H9 (cell line): Measurements from ENCODE around the gene LINS1. TPM values are rescaled to one million over a fixed set of nuclear protein-coding genes. Genes with fewer than 3 reads are reported as not detected.

Experiments used
- DNase-seq: peaks from one replicate; pipeline ENCODE4 v3.0.0-alpha.2; 2017
- H2AFZ ChIP-seq: one replicate; pipeline ENCODE4 v1.6.1; 2013; ENCODE audit warnings: mild to moderate bottlenecking, low read length, control low read depth, moderate library complexity
- H2AK5ac ChIP-seq: 2 replicates; pipeline ENCODE4 v1.6.1; 2013; ENCODE audit warnings: low read length, control low read depth, mixed read lengths; ENCODE audit not compliant: insufficient read length
- H2BK120ac ChIP-seq: one replicate; pipeline ENCODE4 v1.6.1; 2013; ENCODE audit warnings: low read depth, mild to moderate bottlenecking, low read length, control low read depth, inconsistent platforms; ENCODE audit not compliant: poor library complexity, severe bottlenecking
- H2BK12ac ChIP-seq: 2 replicates; pipeline ENCODE4 v1.6.1; 2013; ENCODE audit warnings: low read length, control low read depth, mixed read lengths, low read depth; ENCODE audit not compliant: insufficient read length
- H2BK15ac ChIP-seq: 2 replicates; pipeline ENCODE4 v1.6.1; 2013; ENCODE audit warnings: low read depth, low read length, control low read depth
- H2BK20ac ChIP-seq: one replicate; pipeline ENCODE4 v1.6.1; 2013; ENCODE audit warnings: low read depth, mild to moderate bottlenecking, low read length, control low read depth, inconsistent platforms; ENCODE audit not compliant: poor library complexity, severe bottlenecking
- H2BK5ac ChIP-seq: 2 replicates; pipeline ENCODE4 v1.6.1; 2013; ENCODE audit warnings: low read length, control low read depth, mixed read lengths; ENCODE audit not compliant: insufficient read length
- H3K14ac ChIP-seq: 2 replicates; pipeline ENCODE4 v1.6.1; 2013; ENCODE audit warnings: low read length, control low read depth; ENCODE audit not compliant: insufficient read depth
- H3K18ac ChIP-seq: 2 replicates; pipeline ENCODE4 v1.6.1; 2013; ENCODE audit warnings: low read depth, mild to moderate bottlenecking, mixed read lengths, low read length, control low read depth; ENCODE audit not compliant: insufficient read length
- H3K23ac ChIP-seq: 2 replicates; pipeline ENCODE4 v1.6.1; 2013; ENCODE audit warnings: low read length, control low read depth, mixed read lengths, low read depth; ENCODE audit not compliant: insufficient read length
- H3K23me2 ChIP-seq: 2 replicates; pipeline ENCODE4 v1.6.1; 2013; ENCODE audit warnings: low read depth, mild to moderate bottlenecking, mixed read lengths, low read length, control low read depth; ENCODE audit not compliant: insufficient read length, poor library complexity, severe bottlenecking
- H3K27ac ChIP-seq: 2 replicates; pipeline ENCODE4 v1.5.1; 2013; ENCODE audit warnings: low read length, control low read depth, mixed read lengths, low read depth; ENCODE audit not compliant: insufficient read length
- H3K27me3 ChIP-seq: 2 replicates; pipeline ENCODE4 v1.6.1; 2013; ENCODE audit warnings: low read length, control low read depth, inconsistent platforms; ENCODE audit not compliant: insufficient read depth
- H3K4ac ChIP-seq: 2 replicates; pipeline ENCODE4 v1.6.1; 2013; ENCODE audit warnings: low read depth, mild to moderate bottlenecking, control low read depth, inconsistent platforms, low read length, moderate library complexity
- H3K4me1 ChIP-seq: 2 replicates; pipeline ENCODE4 v1.6.1; 2013; ENCODE audit warnings: low read length, control low read depth, inconsistent platforms; ENCODE audit not compliant: insufficient read depth
- H3K4me2 ChIP-seq: 2 replicates; pipeline ENCODE4 v1.6.1; 2013; ENCODE audit warnings: low read length, control low read depth, mixed read lengths; ENCODE audit not compliant: insufficient read length, insufficient read depth
- H3K56ac ChIP-seq: 2 replicates; pipeline ENCODE4 v1.6.1; 2013; ENCODE audit warnings: low read depth, mild to moderate bottlenecking, mixed read lengths, low read length, control low read depth; ENCODE audit not compliant: insufficient read length
- H3K79me1 ChIP-seq: 2 replicates; pipeline ENCODE4 v1.6.1; 2013; ENCODE audit warnings: low read depth, mild to moderate bottlenecking, moderate library complexity, low read length, control low read depth, inconsistent platforms; ENCODE audit not compliant: insufficient read depth, poor library complexity, severe bottlenecking
- H3K79me2 ChIP-seq: 2 replicates; pipeline ENCODE4 v1.6.1; 2013; ENCODE audit warnings: low read length, control low read depth, inconsistent platforms; ENCODE audit not compliant: insufficient read depth
- H3K9ac ChIP-seq: 2 replicates; pipeline ENCODE4 v1.6.1; 2013; ENCODE audit warnings: low read length, control low read depth, mixed read lengths; ENCODE audit not compliant: insufficient read length; ENCODE audit errors: extremely low read depth
- H3K9me3 ChIP-seq: one replicate; pipeline ENCODE4 v1.6.1; 2013; ENCODE audit warnings: low read depth, low read length, inconsistent platforms; ENCODE audit not compliant: control insufficient read depth
- H3T11ph ChIP-seq: one replicate; pipeline ENCODE4 v1.6.1; 2013; ENCODE audit warnings: mild to moderate bottlenecking, low read length, control low read depth, inconsistent platforms
- H4K20me1 ChIP-seq: one replicate; pipeline ENCODE4 v1.6.1; 2013; ENCODE audit not compliant: control insufficient read depth, insufficient read length, insufficient read depth
- H4K5ac ChIP-seq: 2 replicates; pipeline ENCODE4 v1.6.1; 2013; ENCODE audit warnings: low read depth, mild to moderate bottlenecking, mixed read lengths, low read length, control low read depth; ENCODE audit not compliant: insufficient read length
- H4K8ac ChIP-seq: replicated peaks from 2 replicates; pipeline ENCODE4 v1.6.1; 2013; ENCODE audit warnings: low read length, control low read depth, mixed read lengths, low read depth; ENCODE audit not compliant: insufficient read length
- H4K91ac ChIP-seq: 2 replicates; pipeline ENCODE4 v1.6.1; 2013; ENCODE audit warnings: low read depth, mild to moderate bottlenecking, moderate library complexity, mixed read lengths, low read length, control low read depth; ENCODE audit not compliant: insufficient read length
- H3K27ac Mint-ChIP-seq, 3 experiments: 2 replicates in 2 of 3; 3 replicates in 1 of 3; pipeline ENCODE4 v1.8.0; 2020 to 2021; ENCODE audit warnings: mixed read lengths in 3 of 3, mild to moderate bottlenecking in 1 of 3, moderate library complexity in 1 of 3
- H3K27me3 Mint-ChIP-seq: 2 replicates; pipeline ENCODE4 v1.8.0; 2021; ENCODE audit warnings: low read depth, mild to moderate bottlenecking, moderate library complexity, mixed read lengths
- H3K36me3 Mint-ChIP-seq, 3 experiments: 2 replicates in 2 of 3; 3 replicates in 1 of 3; pipeline ENCODE4 v1.8.0; 2020 to 2021; ENCODE audit warnings: low read depth in 3 of 3, mixed read lengths in 3 of 3; ENCODE audit not compliant: insufficient read depth in 1 of 3
- H3K4me1 Mint-ChIP-seq, 2 experiments: 2 replicates each; pipeline ENCODE4 v1.8.0; 2020; ENCODE audit warnings: mixed read lengths in 2 of 2
- H3K4me3 Mint-ChIP-seq, 2 experiments: 2 replicates in 1 of 2; 3 replicates in 1 of 2; pipeline ENCODE4 v1.8.0; 2020 to 2021; ENCODE audit warnings: mild to moderate bottlenecking in 2 of 2, mixed read lengths in 2 of 2, moderate library complexity in 1 of 2
- H3K9me3 Mint-ChIP-seq, 2 experiments: 2 replicates in 1 of 2; 3 replicates in 1 of 2; pipeline ENCODE4 v1.8.0; 2020; ENCODE audit warnings: mild to moderate bottlenecking in 2 of 2, mixed read lengths in 2 of 2, moderate library complexity in 1 of 2
- CTCF ChIP-seq: fragments of 200-600 bp; sonication (generic); conservative IDR thresholded peaks from 3 replicates; pipeline ENCODE4 v1.8.0; 2021; ENCODE audit warnings: antibody characterized with exemption, mild to moderate bottlenecking
- WGBS: extraction: QIAGEN DNeasy Blood & Tissue Kit; methylation state at CpG from one replicate; pipeline ENCODE4 v1.1.7; 2013; ENCODE audit warnings: missing lambda C conversion rate, low lambda C conversion rate, mixed read lengths; ENCODE audit not compliant: insufficient read length; ENCODE audit errors: extremely low coverage; 5-methylcytosine and 5-hydroxymethylcytosine counted together
- total RNA-seq: library from RNA; stranded (reverse); gene quantifications from 2 replicates; pipeline ENCODE4 v1.2.1, GENCODE V29; 2021

Gene LINS1
- total RNA-seq, 1 experiment from 2014 or later = 8.8 TPM

- Mint-ChIP-seq H3K4me1 (no peaks in the 10 kb centered on the region), H3K4me3 (no peak overlapping the region), H3K36me3 (peaks cover 5 to 7% (median 5%) of the 10 kb centered on the region in 3 experiments), H3K27me3 (no peaks in the 10 kb centered on the region), H3K9me3 (peaks cover 4 to 6% of the 10 kb centered on the region in 2 experiments), H3K27ac (no peak overlapping the region)
- Histone ChIP-seq H3K79me2 (peaks cover 2% of the 10 kb centered on the region; the same call in 1 of the 2 replicates), H3K23me2 (peaks cover 10% of the 10 kb centered on the region), H4K8ac (no peak overlapping the region), H4K5ac (no peak overlapping the region), H3K4me2 (no peak overlapping the region), H3K4ac (no peak overlapping the region), H3K23ac (no peak overlapping the region), H3K56ac (no peak overlapping the region), H2BK20ac (no peak overlapping the region), H3K9ac (no peak overlapping the region), H4K91ac (no peak overlapping the region), H3K14ac (no peak overlapping the region), H3K4me1 (no peaks in the 10 kb centered on the region; the same call in 1 of the 2 replicates), H4K20me1 (no peaks in the 10 kb centered on the region), H2BK15ac (no peak overlapping the region), H3K27me3 (no peaks in the 10 kb centered on the region), H2BK120ac (no peak overlapping the region), H2AFZ (no peak overlapping the region), H2BK12ac (no peak overlapping the region), H2BK5ac (no peak overlapping the region), H3K18ac (no peak overlapping the region), H3T11ph (no peak overlapping the region), H3K79me1 (no peaks in the 10 kb centered on the region), H2AK5ac (no peak overlapping the region), H3K9me3 (no peaks in the 10 kb centered on the region), H3K27ac (no peak overlapping the region)
- TF ChIP-seq CTCF = no peak
- no peak for DNase-seq
- WGBS = no CpG with 5 or more reads among the region's 7 CpGs
These were observed 5.2 kb downstream of the LINS1 start for GRCh38 chr15:100596792-100597191.
